Esophagus squamous epithelium (tissue), 5 donors: Measurements from ENCODE around the gene VWA3A. TPM values are rescaled to one million over a fixed set of nuclear protein-coding genes. Genes with fewer than 3 reads are reported as not detected.

ENCODE experiments used
- DNase-seq: peaks from one replicate; lab custom pipeline; 2025; lab: John Stamatoyannopoulos, UW
- H3K27ac ChIP-seq, 4 donors: fragments of 200-600 bp; sonication (generic); one replicate each; pipeline ENCODE4 v1.5.1; 2016 to 2019; ENCODE audit warnings: mild to moderate bottlenecking in 1 of 4
- H3K27me3 ChIP-seq, 4 donors: fragments of 200-600 bp; sonication (generic); 1 replicate in 3 of 4; 2 replicates in 1 of 4; pipeline versions ENCODE4 v1.5.1 to v1.6.0; 2017 to 2021; ENCODE audit warnings: antibody characterized with exemption in 1 of 4
- H3K36me3 ChIP-seq, 3 donors: fragments of 200-600 bp; sonication (generic); one replicate each; pipeline ENCODE4 v1.5.1; 2016 to 2019
- H3K4me1 ChIP-seq, 3 donors: fragments of 200-600 bp; sonication (generic); one replicate each; pipeline ENCODE4 v1.5.1; 2017 to 2019
- H3K4me3 ChIP-seq, 4 donors: fragments of 200-600 bp; sonication (generic); 1 replicate in 3 of 4; 2 replicates in 1 of 4; pipeline ENCODE4 v1.5.1; 2016 to 2019; ENCODE audit warnings: mild to moderate bottlenecking in 2 of 4, moderate library complexity in 1 of 4
- H3K9me3 ChIP-seq, 3 donors: fragments of 200-600 bp; sonication (generic); one replicate each; pipeline ENCODE4 v1.5.1; 2016 to 2019
- POLR2A ChIP-seq, 4 donors: fragments of 450-650 bp; IDR thresholded peaks; one replicate each; pipeline ENCODE4 v1.6.1; 2017; ENCODE audit warnings: antibody characterized with exemption in 4 of 4, mild to moderate bottlenecking in 4 of 4, moderate library complexity in 3 of 4
- WGBS, 2 donors: methylation state at CpG; one replicate each; pipeline ENCODE4 v1.1.5; 2018; 5-methylcytosine and 5-hydroxymethylcytosine counted together
- intact Hi-C: fragments of 100-400 bp; cut with DNase I; formaldehyde crosslinking; loops from one replicate; pipeline ENCODE4 v1.15.0; 2022
- total RNA-seq, 4 donors: library from RNA; depleted of rRNA; stranded (reverse); fragments of >200 nt; gene quantifications; one replicate each; pipeline ENCODE4 v1.1.0, GENCODE V29; 2016
- TF ChIP-seq, protein P1 (sequence below), 6 experiments: fragments of 450-650 bp in 4 of 6; fragments of 200-600 bp in 2 of 6; sonication (generic) in 2 of 6; IDR thresholded peaks; one replicate each; pipeline ENCODE4 v1.5.1; 2016 to 2019; ENCODE audit warnings: antibody characterized with exemption in 6 of 6, mild to moderate bottlenecking in 4 of 6, moderate library complexity in 4 of 6
- donor health status: DM: yes; HTN: yes; CAD: no.

The VWA3A gene
- total RNA-seq, 4 donors from 2014 or later, result not detected

DNA sequence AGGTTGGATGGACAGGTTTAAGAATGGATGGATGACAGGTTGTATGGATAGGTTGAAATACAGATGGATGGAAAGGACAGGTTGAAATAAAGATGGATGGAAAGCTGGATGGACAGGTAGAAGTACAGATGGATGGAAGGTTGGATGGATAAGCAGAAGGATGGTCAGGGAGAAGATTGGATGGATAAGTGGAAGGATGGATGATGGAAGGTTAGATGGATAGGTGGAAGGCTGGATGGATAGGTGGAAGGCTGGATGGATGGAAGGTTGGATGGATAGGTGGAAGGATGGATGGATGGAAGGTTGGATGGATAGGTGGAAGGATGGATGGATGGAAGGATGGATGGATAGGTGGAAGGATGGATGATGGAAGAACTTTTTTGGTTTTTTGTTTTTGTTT, 69.1 kb downstream of the VWA3A start:
- Histone ChIP-seq H3K27ac (no peak overlapping the region), H3K4me1 (peaks cover 0 to 7% (median 4%) of the 10 kb centered on the region in 3 donors), H3K36me3 (no peaks in the 10 kb centered on the region), H3K9me3 (no peaks in the 10 kb centered on the region), H3K27me3 (peaks cover 0 to 50% (median 0%) of the 10 kb centered on the region in 4 donors), H3K4me3 (no peak overlapping the region)
- DNase-seq, result no peak
- TF ChIP-seq POLR2A (IDR thresholded peaks at IDR 0.05), result no peak
- TF ChIP-seq, protein P1, sequence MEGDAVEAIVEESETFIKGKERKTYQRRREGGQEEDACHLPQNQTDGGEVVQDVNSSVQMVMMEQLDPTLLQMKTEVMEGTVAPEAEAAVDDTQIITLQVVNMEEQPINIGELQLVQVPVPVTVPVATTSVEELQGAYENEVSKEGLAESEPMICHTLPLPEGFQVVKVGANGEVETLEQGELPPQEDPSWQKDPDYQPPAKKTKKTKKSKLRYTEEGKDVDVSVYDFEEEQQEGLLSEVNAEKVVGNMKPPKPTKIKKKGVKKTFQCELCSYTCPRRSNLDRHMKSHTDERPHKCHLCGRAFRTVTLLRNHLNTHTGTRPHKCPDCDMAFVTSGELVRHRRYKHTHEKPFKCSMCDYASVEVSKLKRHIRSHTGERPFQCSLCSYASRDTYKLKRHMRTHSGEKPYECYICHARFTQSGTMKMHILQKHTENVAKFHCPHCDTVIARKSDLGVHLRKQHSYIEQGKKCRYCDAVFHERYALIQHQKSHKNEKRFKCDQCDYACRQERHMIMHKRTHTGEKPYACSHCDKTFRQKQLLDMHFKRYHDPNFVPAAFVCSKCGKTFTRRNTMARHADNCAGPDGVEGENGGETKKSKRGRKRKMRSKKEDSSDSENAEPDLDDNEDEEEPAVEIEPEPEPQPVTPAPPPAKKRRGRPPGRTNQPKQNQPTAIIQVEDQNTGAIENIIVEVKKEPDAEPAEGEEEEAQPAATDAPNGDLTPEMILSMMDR (IDR thresholded peaks at IDR 0.05), result no peak
- intact Hi-C loops, result loop anchor here (10.0 kb wide), 1 partner anchor 47 kb away; no protein-coding TSS in a partner anchor

DNA sequence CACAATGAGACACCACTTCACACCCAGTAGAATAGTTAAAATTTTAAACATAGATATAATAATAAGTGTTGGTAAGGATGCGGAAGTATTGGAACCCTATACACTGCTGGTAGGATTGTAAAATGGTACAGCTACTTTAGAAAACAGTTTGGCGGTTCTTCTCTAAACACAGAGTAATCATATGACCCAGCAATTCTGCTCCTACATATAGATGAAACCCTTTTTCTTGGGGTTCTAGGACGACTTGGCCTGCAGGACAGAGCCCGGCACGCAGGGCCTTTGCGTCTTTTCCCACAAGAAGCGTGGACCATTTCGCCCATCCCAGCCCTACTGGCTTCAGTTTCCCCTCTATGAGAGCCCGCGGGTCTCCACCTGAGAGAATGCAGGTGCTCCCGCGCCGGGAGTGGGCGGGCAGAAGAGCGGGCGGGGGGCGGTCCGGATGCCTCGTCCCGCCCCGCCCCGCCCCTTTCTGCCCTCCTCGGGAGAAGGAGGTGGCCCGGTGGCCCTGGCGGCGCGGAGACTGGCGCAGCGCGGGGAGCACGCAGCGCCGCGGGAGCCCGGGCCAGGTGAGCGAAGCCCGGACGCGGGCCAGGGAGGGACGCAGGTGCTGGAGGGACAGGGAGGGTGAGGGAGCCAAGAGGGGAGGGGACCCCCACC, 69.8 kb downstream of the VWA3A start, which contains the start of gene SDR42E2:
SDR42E2 (plus strand) TSS at position 508 of the 657 bp plus-strand sequence. CDS start 3,077 bp downstream, outside the sequence.
- intact Hi-C loops, result loop anchor here (10.0 kb wide), 1 partner anchor 47 kb away; no protein-coding TSS in a partner anchor
- peak within 1 kb of the TSS in 2 of 4 donors; percentile 22 to 47 for H3K4me3 ChIP-seq
- H3K27me3 ChIP-seq, result peaks cover 0 to 50% (median 0%) of the 10 kb centered on the region in 4 donors
- TF ChIP-seq, protein P1 (IDR thresholded peaks at IDR 0.05), result no peak
- no peak for TF ChIP-seq POLR2A (IDR thresholded peaks at IDR 0.05)
- WGBS, 2 donors, result 19 to 56% methylated on average over 3 to 8 of the region's 40 CpGs
- no peak for DNase-seq
- no peak within 1 kb of the TSS for H3K27ac ChIP-seq
- H3K36me3 ChIP-seq, result no peaks in the 10 kb centered on the region
- H3K4me1 ChIP-seq, result peaks cover 0 to 7% (median 4%) of the 10 kb centered on the region in 3 donors
- no peaks in the 10 kb centered on the region for H3K9me3 ChIP-seq

DNA sequence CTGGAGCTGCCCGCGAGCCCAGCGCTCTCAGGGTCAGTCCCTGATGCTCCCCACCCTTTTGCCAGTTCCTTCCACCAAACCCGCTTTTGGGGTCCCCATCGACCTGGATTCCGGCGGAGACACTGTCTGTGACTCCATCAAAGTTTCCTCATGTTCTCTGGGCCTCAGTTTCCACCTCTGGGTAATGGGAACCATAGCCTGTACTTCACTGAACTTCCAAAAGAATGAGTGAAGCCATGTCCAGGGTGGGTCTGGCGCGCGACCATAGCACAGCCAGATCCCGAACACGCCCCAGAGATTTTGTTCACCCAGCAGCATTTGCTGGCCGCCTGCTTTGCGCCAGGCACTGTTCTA, 70.3 kb downstream of the VWA3A start:
- WGBS, 2 donors, result 49 to 78% methylated on average over 3 to 11 of the region's 14 CpGs
- no peak for TF ChIP-seq POLR2A (IDR thresholded peaks at IDR 0.05)
- TF ChIP-seq, protein P1 (IDR thresholded peaks at IDR 0.05), result no peak
- Histone ChIP-seq H3K27ac (no peak overlapping the region), H3K4me1 (peaks cover 0 to 7% (median 4%) of the 10 kb centered on the region in 3 donors), H3K36me3 (no peaks in the 10 kb centered on the region), H3K9me3 (no peaks in the 10 kb centered on the region), H3K4me3 (peak overlapping the region in 2 of 4 donors; percentile 22 to 47), H3K27me3 (peaks cover 0 to 50% (median 0%) of the 10 kb centered on the region in 4 donors)
- intact Hi-C loops, result loop anchor here (10.0 kb wide), 1 partner anchor 48 kb away; no protein-coding TSS in a partner anchor
- no peak for DNase-seq

DNA sequence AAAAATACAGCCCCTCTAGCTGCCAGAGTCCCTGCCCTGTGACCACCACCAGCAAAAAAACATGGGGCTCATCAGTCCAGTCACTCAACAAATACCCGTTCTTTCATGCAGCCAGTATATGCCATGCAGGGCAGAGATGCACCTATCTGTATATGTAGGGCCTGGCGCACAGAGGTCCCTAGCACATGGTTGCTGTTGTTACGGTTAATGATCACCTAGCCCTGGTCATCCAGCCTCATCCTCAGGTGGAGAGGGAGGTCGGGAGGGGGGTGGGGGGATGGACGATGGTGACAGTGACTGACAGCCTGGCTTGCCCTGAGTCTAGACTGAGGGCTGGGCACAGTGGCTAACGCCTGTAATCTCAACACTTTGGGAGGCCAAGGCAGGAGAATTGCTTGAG, 71.5 kb downstream of the VWA3A start:
- no peak for DNase-seq
- H3K4me3 ChIP-seq, result no peak overlapping the region
- TF ChIP-seq POLR2A (IDR thresholded peaks at IDR 0.05), result no peak
- TF ChIP-seq, protein P1 (IDR thresholded peaks at IDR 0.05), result no peak
- peaks cover 0 to 49% (median 0%) of the 10 kb centered on the region in 4 donors for H3K27me3 ChIP-seq
- no peaks in the 10 kb centered on the region for H3K36me3 ChIP-seq
- no peaks in the 10 kb centered on the region for H3K9me3 ChIP-seq
- WGBS, 2 donors, result 80 to 85% methylated on average over 3 to 5 of the region's 6 CpGs
- intact Hi-C loops, result loop anchor here (10.0 kb wide), 1 partner anchor 49 kb away; no protein-coding TSS in a partner anchor
- H3K27ac ChIP-seq, result no peak overlapping the region
- peaks cover 0 to 7% (median 4%) of the 10 kb centered on the region in 3 donors for H3K4me1 ChIP-seq

DNA sequence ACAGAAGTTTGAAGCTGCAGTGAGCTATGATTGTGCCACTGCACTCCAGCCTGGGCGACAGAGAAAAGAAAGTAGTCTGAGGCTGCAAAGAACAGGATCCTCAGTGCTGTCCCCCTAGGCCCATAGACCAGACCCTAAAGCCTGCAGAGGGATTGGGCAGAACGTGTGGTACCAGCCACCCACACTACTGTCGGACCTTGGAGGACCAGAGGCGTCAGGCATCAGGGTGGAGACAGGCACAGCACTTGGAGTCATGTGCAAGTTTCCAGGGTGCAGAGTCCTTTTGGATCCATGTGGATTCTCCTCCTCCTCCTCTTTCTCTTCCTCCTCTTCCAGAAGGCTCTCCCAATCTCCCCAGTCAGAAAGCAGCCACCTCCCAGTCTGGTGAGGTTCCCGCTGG, 72.1 kb downstream of the VWA3A start:
- H3K4me1 ChIP-seq, result peaks cover 0 to 7% (median 4%) of the 10 kb centered on the region in 3 donors
- no peak overlapping the region for H3K27ac ChIP-seq
- DNase-seq, result no peak
- 89 to 90% methylated on average over 3 to 5 of the region's 5 CpGs for WGBS, 2 donors
- TF ChIP-seq POLR2A (IDR thresholded peaks at IDR 0.05), result no peak
- TF ChIP-seq, protein P1 (IDR thresholded peaks at IDR 0.05), result no peak
- H3K36me3 ChIP-seq, result no peaks in the 10 kb centered on the region
- H3K4me3 ChIP-seq, result no peak overlapping the region
- intact Hi-C loops, result loop anchor here (10.0 kb wide), 1 partner anchor 50 kb away; no protein-coding TSS in a partner anchor
- H3K9me3 ChIP-seq, result no peaks in the 10 kb centered on the region
- peaks cover 0 to 43% (median 0%) of the 10 kb centered on the region in 4 donors for H3K27me3 ChIP-seq
